Mucosa of gallbladder (tissue), 1 donor: ENCODE measurements around the gene S100A16. TPM values are rescaled to one million over a fixed set of nuclear protein-coding genes. Genes with fewer than 3 reads are reported as not detected.

ENCODE experiments used
- DNase-seq: peaks from one replicate; pipeline ENCODE4 v3.0.0-alpha.2; 2020; ENCODE audit warnings: low spot score
- total RNA-seq: library from RNA; stranded (reverse); gene quantifications from one replicate; pipeline ENCODE4 v1.2.1, GENCODE V29; 2021
- donor health status: DM: no; HTN: no; CAD: no.

S100A16 gene
- total RNA-seq, 1 donor from 2014 or later, result 86.7 TPM

DNA sequence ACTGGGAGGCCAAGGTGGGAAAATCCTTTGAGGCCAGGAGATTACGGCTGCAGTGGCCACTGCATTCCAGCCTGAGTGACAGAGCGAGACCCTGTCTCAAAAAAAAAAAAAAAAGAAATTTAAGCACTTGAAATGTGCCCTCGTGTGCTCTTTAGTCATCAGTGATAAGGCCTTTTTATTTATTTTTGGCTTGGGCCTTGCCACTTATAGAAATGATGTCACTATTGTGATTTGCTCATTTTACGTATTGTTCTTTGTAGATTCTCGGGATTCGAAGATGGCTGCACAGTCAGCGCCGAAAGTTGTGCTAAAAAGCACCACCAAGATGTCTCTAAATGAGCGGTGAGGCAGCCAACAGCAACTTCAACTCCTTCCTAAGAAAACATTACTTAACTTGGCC lies 23.4 kb upstream of the S100A16 start:
- no peak for DNase-seq

DNA sequence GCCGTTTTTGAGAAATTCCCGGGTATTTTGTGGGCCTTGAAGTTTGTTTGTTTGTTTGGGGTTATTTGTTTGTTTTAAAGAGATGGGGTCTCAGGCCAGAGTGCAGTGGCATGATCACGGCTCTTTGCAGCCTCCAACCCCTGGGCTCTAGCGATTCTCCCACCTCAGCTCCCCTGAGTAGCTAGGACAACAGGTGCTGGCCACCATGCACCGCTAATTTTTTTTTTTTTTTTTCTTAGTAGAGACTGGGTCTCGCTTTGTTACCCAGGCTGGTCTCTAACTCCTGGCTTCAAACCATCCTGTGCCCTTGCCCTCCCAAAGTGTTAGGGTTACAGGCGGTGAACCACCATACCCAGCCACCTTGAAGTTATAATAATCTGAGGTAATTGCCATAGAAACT lies 22.9 kb upstream of the S100A16 start:
- DNase-seq, result no peak

DNA sequence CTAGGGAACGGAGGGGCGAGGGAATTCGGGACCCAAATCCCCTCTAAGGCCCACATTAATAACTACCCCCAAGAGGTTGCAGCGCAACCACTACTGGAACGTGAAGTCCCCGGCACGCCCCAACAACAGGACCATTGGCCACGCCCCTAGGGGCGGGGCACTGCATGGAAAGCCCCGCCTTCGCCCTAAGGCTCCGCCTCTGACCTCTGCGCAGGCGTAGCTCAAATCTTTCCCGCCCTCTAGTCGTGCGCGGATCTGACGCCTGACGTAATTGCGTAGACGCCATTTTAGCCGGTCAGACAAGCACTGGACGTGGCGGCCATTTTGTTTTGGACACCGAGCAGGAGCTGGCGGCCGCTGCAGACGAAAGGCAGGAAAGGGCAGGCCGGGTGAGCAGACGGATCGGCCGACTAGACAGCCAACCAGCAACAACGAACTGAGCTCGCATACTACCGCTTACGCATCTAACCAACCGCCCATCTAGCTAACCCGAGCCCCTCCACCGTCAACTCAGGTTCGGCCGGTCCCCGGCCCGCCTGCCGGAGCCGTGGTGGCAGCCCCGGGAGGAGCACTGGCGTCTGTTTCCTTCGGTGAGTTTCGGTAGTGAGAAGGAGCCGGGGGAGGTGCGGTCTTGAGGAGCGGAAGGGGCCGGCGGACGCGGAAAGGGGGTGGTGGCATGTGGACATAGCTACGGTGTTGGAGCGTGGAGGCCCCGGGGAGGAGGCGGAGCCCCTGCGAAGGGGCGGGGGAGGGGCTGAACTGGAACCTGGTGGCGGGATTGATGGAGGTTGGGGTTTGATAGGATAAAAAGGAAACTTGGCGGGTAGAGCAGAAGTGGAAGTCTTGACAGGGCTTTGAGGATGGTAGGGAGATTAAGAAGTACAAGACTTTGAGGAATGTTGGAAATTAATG lies 21.1 kb upstream of the S100A16 start, which contains the start of gene CHTOP:
Gene CHTOP, plus strand, starts transcription at position 313 of the 912 bp plus-strand sequence. CDS start 2,523 bp downstream, outside the sequence.
- peak; percentile 98 for DNase-seq

DNA sequence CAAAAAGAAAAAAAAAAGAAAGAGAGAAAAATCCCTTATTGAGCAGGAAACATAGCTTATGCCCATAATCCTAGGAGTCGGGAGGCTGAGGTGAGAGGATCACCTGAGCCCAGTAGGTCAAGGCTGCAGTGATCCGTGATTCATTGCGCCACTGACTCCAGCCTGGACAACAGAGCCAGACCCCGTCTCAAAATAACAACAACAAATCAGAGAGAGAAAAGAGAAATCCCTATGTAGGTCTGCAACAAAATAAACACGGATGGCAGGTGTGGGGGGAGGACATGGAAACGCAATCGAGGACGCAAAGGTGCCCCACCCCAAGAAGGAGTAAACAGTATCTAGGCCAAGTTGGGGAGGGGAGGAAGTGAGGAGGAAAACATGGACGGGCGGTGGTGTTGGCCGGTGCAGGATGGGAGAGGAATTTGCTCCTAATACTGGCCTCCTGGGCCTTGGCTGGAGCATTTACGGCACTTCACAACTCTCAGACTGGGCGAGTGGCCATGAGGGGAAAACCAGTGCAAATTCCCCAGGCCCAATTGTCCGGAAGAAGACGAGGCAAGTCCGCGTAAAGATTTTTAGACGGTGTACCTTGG lies 20.3 kb upstream of the S100A16 start:
- no peak for DNase-seq

DNA sequence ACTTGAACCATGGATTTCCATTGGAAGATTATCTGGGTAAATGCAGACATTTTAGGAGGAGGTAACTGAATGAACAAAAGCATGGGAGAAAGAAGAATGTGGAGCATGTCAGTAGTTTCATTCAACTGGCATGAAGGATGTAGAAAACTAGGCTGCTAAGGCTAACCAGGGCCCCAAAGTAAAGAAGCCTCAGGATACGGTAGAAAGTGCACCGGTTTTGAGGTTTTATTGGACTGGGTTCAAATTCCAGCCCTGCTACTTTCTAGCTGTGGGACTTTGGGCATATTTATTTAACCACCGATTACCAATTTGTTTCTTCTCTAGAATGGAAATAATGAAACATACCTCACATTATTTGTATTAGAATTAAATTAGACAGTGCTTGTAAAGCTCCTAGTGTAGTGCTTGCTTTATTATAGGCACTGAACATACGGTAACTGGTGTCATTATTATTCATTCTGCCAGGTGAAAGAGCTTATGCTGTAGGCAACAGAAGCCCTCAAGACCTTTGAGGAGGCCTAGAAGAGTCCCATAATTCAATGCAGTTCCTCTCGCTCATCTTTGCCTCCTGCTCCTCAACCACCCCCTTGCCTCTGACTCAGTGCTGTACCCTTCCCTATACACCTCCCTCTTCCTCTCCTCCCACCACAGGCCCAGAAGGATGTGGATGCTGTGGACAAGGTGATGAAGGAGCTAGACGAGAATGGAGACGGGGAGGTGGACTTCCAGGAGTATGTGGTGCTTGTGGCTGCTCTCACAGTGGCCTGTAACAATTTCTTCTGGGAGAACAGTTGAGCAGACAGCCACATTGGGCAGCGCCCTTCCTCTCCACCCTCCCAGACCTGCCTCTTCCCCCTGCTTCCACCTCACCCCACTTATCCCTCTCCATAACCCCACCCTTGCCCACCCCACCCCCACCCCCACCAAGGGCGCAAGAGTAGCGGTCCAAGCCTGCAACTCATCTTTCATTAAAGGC lies 18.4 kb upstream of the S100A16 start:
- DNase-seq, result no peak

DNA sequence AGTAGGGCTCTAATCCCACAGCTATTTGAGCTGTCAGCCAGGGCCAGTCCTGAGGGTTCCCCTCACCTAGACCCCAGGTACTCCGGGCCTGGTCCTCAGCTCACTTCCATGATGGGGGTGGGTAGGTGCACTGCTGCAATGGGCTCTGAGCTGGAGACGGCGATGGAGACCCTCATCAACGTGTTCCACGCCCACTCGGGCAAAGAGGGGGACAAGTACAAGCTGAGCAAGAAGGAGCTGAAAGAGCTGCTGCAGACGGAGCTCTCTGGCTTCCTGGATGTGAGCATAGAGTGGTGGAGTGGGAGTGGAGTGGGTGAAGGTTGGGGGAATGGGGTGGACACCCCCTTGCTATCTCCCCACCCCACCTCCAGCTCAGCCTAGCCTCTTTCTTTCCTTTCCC lies 17.4 kb upstream of the S100A16 start:
- no peak for DNase-seq

DNA sequence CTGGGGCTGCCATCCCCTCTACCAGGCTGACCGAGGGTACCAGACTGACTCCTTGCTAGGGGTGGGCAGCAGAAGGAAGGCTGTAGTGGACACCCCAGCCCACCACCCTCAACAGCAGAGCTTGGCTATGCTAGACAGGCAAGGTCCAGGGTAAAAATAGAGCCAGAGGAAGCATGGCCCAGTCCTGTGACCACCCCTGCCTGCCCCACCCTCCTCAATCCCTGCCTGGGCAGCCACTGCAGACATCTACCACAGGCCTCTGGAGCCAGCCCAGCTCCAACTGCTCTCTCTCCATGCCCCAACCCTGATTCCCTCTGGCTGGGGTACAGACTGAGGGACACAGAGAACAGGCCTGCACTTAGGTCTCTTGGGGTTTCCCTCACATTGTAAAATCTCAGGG lies 17.0 kb upstream of the S100A16 start:
- no peak for DNase-seq

DNA sequence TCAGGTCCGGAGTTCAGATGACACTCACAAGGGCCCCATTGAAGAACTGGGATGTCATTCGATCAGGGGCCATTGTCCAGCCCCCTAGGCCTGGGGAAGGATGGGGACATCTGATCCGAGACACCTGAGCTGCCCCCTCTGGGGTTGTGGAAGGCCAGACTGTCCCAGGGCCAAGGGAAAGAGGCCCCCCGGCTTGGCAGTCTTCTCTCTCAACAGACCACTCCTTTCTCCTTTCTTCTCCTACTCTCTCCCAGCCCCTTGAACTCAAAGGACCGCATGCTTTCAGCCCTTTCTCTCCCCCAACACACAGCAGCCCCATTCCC lies 16.4 kb upstream of the S100A16 start:
- DNase-seq, result no peak

DNA sequence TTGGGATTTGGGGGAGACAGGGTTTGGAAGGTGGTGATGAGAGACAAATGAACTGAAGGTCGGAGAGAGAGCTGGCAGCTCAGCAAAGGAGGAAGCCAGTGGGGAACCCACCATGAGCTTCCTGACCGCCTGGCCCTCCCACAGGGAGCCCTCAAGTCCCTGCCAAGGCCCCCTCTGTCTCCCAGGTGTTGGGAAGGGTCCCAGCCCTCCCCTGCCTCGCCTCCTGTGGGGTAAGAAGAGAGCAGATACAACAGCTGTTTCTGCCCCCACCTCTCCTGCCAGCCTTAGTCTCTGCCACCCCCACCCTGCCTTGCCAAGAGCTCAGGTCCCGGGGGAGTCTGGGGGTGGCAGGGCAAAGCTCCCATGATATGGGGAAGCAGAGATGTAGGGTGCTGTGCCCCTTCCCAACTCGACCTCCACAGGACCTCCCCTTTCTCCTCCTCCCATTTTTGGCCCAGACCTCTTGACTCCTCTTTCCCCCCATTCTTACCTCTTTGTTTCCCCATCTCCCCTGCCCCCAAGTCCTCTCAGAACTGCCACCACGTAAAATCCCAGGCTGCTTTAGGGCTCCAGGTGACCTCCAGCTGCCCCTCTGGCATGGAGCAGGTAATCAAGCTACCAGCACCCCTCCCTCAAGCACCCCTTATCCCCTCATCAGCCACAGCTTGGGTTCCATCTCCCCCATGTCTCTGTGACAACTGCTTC lies 15.9 kb upstream of the S100A16 start:
- DNase-seq, result no peak

DNA sequence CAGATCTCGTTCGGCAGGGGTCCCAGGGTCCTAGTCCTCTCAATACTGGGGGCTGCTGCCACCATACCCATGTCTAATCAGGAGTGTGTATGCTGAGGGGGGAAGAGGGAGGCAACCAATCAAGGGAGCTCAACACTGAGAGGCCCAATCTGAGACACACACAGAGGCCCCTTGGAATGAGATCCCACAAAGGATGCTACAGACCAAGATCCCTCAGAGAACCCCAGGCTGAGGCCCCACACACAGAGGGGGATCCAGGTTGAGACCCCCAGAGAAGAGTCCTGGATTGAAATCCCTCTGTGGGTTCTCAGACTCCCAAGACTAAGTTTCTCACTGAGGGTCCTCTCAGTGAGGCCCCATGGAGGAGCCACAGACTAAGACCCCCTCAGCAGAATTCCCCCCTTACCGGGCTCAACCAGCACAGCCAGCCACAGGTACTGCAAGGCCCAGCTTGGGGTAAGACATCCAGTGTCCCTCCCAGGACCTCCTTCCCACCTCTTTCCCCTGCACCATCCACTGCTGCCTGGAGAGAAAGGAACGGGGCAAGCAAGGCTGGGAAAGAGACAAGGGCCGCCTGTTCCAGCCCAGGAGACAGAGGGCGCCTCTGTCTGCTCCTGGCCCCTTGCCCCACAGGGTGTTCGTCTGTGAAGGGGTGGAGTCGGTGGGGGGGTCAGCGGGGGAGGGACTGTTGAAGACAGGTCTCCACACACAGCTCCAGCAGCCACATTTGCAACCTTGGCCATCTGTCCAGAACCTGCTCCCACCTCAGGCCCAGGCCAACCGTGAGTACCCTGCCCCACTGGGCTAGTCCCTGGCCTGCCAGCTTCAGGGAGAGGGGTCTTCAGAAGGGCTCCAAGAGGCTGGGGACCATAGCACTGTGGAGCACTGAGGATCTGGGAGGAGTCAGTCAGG lies 15.0 kb upstream of the S100A16 start, which contains the start of gene S100A1:
Gene S100A1, plus strand, starts transcription at position 720 of the 912 bp plus-strand sequence. CDS start 2,088 bp downstream, outside the sequence.
- DNase-seq, result no peak

DNA sequence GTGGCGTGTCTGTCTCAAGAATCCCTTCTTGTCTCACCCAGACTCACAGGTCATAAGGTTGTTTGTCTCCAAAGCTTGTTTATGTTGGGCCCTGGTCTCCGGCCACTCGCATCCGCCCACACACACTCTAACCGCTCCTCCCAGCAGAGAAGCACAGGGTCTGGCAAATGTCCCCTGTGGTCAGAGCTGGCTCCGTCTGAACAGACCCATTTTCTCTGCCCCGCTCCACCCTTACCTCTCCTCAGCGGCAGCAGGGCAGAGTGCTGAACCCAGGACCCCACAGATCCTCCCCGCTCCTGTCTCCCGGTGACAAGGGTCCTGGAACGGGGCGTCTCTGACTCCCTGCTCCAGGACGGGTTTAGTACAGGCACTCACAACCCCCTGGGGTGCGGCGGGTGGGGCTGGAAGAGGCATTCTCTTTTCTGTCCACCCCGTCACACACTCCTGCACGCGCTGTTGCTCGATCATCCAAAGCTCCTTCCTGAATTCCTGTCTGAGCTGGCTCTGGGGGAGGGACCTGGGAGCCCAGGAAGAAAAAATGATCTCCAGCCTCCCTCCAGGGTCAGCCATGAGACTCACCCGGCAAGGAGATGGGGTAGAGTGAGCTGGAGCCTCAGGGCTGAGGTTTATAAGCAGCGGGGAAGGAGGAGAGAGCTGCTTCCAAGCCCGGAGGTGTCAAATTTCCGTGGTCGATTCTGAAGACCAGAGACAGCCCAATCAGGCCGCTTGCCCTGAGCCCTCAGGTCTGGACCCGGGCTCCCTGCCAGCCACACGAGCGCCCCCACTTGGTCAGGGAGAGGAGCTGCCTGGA lies 14.2 kb upstream of the S100A16 start, which contains the start of gene S100A13:
Gene S100A13, minus strand, starts transcription at position 602 of the 811 bp plus-strand sequence. CDS start 1,033 bp downstream, outside the sequence.
- DNase-seq, result peak; percentile 68

DNA sequence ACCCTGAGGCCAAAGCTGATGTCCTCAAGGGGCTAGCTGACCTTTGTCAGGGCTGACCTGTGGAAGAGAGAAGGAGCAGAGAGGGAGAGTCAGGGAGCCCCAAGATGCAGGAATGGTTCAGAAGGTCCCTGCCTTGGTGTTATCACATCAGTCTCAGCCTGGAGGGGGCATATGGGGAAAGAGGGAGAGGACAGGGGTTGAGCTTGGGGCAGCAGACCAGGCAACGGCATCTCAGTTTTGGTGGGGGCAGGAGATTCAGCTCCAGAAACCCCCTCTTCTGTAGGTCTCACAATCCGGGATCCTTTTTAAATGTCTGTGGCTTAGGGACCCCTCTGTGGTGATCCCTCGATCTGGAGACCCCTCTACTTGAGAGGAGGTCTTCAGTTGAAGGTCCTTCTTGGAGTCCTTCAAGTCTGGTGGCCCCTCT lies 13.6 kb upstream of the S100A16 start:
- no peak for DNase-seq

DNA sequence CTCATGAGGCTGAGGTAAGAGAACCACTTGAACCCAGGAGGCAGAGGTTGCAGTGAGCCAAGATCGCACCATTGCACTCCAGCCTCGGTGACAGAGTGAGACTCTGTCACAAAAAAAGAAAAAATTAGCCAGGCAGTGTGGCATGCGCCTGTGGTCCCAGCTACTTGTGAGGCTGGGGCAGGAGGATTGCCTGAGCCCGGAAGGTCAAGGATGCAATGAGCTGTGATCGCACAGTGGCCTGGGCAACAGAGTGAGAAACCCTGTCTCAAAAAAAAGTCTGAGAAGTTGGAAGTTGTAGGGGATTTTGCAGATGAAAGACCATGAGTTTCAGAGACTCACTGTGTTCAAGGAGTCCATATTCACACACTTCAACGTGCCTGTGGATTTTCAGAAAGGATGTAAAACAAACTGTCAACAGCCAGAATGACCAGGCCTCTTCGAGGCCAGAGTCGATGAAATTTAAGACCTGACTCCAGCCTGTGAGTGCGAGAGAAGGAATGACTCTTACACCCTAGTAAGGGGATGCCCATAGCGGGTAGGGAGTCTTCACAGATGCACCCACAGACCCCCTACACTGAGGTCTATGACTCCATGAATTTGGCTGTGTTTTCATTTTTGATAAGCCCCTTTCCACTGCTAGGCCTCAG lies 12.2 kb upstream of the S100A16 start:
- DNase-seq, result no peak

DNA sequence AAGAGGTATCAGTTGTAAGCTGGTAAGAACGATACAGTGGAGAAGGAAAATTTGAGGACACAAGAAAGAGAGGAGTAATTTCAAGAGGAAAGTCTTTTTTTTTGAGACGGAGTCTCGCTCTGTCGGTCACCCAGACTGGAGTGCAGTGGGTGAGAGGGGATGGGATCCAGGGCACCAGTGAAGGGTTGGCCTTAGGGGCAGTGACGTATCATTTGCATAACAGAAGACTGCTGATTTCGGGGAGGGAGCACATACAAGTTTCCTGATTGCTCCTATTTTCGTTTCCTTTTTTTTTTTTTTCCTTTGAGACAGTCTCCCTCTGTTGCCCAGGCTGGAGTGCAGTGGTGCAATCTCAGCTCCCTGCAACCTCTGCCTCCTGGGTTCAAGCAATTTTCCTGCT lies 10.2 kb upstream of the S100A16 start:
- DNase-seq, result no peak

DNA sequence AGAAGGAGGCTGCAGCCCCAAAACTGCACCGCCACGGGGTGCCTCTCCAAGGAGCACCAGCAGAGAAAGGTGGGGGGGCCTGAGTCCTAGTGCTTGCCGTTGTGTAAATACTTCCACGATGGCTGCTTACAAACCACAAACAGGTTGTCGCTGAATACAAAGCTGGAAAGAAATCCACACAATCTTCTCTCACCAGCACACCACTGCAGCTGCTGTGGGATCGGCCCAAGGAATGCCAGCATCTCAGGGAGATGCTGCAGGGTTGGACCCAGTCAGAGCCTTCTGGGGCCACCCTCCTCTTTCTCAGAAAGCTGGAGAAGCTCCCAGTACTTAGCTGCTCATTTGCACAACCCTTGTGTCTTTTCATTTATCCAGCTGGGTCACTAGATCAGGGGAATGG lies 6.2 kb upstream of the S100A16 start:
- no peak for DNase-seq

DNA sequence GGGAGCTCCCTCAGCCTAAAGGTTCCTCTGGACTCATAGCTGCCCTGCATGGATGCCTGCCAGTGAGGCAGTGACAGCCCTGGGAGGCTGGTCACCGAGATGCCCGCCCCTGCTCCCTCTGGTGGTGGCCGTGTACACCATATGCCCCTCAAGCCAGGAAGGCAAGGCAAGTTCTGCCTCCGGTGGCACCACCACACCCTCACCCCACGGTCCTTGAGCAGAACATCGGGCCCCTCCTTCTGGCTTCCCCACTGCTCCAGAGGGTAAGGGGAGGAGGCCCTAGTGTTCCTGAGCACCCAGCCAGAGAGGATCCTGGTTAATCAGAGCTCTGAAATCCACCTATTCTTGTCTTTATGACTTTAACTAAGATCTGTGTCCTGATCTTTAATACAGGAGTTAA lies 4.7 kb upstream of the S100A16 start:
- DNase-seq, result peak; percentile 60

DNA sequence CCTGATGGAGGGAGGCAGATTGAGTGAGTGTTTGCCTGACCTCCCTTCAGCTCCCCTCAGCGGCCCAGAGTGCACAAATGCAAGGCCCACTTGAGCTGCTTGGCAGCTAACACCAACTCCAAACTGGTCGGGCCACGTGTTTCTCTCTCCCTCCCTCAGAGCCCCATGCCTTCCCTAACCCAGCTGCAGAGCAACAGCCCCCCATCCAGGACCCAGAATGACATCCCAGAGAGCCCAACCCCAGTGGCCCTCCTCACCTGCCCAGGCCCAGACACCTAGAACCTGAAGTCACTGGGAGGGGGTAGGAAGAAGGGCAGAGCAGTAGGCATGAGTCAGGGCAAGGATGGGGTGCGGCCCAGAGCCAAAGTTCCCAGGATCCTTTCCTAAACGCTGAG lies 4.0 kb upstream of the S100A16 start:
- DNase-seq, result no peak

DNA sequence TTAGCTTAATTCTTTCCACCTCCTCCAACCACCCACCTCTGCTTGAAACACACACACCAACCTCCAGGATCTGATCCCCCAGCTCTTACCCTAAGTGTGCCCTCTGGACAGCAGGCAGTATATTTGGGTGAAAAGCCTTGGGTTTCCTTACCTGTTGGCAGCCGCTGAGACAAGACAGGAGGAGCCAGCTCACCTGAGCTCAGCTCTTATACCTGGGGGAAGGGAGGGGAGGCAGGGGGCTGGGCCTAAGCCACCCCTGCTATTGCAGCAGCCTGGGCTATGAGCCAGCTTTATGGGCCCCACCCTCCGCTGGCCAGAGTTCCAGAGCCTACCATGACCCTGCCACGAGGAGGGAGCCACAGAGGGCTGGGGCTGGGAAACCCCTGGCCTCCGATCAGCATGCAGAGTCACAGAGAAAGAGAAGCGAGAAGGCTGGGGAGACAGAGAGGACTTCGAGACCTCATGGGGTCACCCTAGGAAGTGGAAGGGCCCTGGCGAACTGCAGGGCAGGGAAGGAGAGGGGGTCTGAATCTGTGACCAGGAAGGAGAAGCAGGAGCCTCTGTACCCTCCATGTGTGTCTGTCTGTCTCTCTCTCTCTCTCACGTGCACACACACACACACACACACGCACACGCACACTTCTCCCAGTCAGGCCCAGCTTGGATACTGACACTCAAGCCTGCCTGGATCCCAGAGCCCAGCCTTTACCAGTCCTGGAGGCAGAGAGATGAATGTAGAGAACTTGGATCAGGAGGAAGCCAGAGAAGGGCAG lies 3.4 kb upstream of the S100A16 start, which contains the start of gene S100A14:
Gene S100A14, minus strand, starts transcription at position 182 of the 773 bp plus-strand sequence. CDS start 467 bp downstream, outside the sequence.
- peak; percentile 84 for DNase-seq
